Caco-2 (cell line): Measurements from ENCODE around the gene FBXW7. TPM values are rescaled to one million over a fixed set of nuclear protein-coding genes. Genes with fewer than 3 reads are reported as not detected.

Experiments
- BruUV-seq: library from RNA; stranded (reverse); fragments of 400-500 nt; replicated peaks from 2 replicates; lab custom pipeline; 2021; lab: Mats Ljungman, UMichigan
- CTCF ChIA-PET: fragments of 300-600 bp; sonication (Branson Sonifier 250); formaldehyde crosslinking; loops from one replicate; lab custom pipeline; 2022; ENCODE audit warnings: antibody characterized with exemption; lab: Charles Lee
- POLR2A ChIA-PET: fragments of 300-600 bp; sonication (Branson Sonifier 250); formaldehyde crosslinking; loops from one replicate; lab custom pipeline; 2022; ENCODE audit warnings: antibody characterized with exemption; lab: Charles Lee
- DNase-seq, 2 experiments: peaks; one replicate each; pipeline versions ENCODE4 v3.0.0 to v3.0.0-alpha.2; 2020 to 2022
- H3K27me3 ChIP-seq: replicated peaks from 2 replicates; pipeline ENCODE4 v1.6.0; 2011; ENCODE audit warnings: low read length; ENCODE audit not compliant: control insufficient read depth, insufficient read depth
- H3K36me3 ChIP-seq: 2 replicates; pipeline ENCODE4 v1.5.1; 2011; ENCODE audit warnings: low read length; ENCODE audit not compliant: control insufficient read depth, insufficient read depth
- H3K4me1 ChIP-seq: fragments of 250-450 bp; sonication (Bioruptor Pico); 2 replicates; pipeline ENCODE4 v1.5.1; 2020; ENCODE audit warnings: mild to moderate bottlenecking
- H3K4me3 ChIP-seq: 2 replicates; pipeline ENCODE4 v1.5.1; 2011; ENCODE audit warnings: low read depth, mild to moderate bottlenecking, control low read depth, low read length
- H3K9me3 ChIP-seq: fragments of 250-450 bp; sonication (Bioruptor Pico); 2 replicates; pipeline ENCODE4 v1.5.1; 2020; ENCODE audit warnings: mild to moderate bottlenecking, moderate library complexity
- H3K27ac Mint-ChIP-seq: one replicate; pipeline ENCODE4 v1.8.0; 2022; ENCODE audit warnings: mixed read lengths; ENCODE audit not compliant: unreplicated experiment
- H3K27me3 Mint-ChIP-seq: one replicate; pipeline ENCODE4 v1.8.0; 2022; ENCODE audit warnings: mixed read lengths; ENCODE audit not compliant: insufficient read depth, unreplicated experiment
- H3K36me3 Mint-ChIP-seq: one replicate; pipeline ENCODE4 v1.8.0; 2022; ENCODE audit warnings: mild to moderate bottlenecking, mixed read lengths; ENCODE audit not compliant: insufficient read depth, unreplicated experiment
- H3K4me1 Mint-ChIP-seq: one replicate; pipeline ENCODE4 v1.8.0; 2022; ENCODE audit warnings: low read depth, mixed read lengths; ENCODE audit not compliant: unreplicated experiment
- H3K4me3 Mint-ChIP-seq: one replicate; pipeline ENCODE4 v1.8.0; 2022; ENCODE audit warnings: mild to moderate bottlenecking, moderate library complexity, mixed read lengths; ENCODE audit not compliant: unreplicated experiment
- H3K9me3 Mint-ChIP-seq: one replicate; pipeline ENCODE4 v1.8.0; 2022; ENCODE audit warnings: mixed read lengths; ENCODE audit not compliant: unreplicated experiment
- intact Hi-C: fragments of 100-400 bp; cut with micrococcal nuclease; formaldehyde crosslinking; loops from one replicate; pipeline ENCODE4 v1.10.0; 2022; ENCODE audit not compliant: unreplicated experiment
- total RNA-seq: library from RNA; stranded (reverse); gene quantifications from 2 replicates; pipeline ENCODE4 v1.2.3, GENCODE V29; 2022
- TF ChIP-seq, protein P1 (sequence below), 2 experiments: fragments of 200-600 bp in 1 of 2; IDR thresholded peaks; 1 replicate in 1 of 2; 2 replicates in 1 of 2; pipeline versions ENCODE4 v1.5.1 to v1.8.0; 2011 to 2022; ENCODE audit warnings: antibody characterized with exemption in 1 of 2, control low read depth in 1 of 2, inconsistent platforms in 1 of 2, low read depth in 1 of 2, low read length in 1 of 2, mild to moderate bottlenecking in 1 of 2, moderate library complexity in 1 of 2; ENCODE audit not compliant: insufficient read depth in 1 of 2, severe bottlenecking in 1 of 2, unreplicated experiment in 1 of 2

Gene FBXW7
- total RNA-seq, 1 experiment from 2014 or later, result 34.1 TPM

DNA sequence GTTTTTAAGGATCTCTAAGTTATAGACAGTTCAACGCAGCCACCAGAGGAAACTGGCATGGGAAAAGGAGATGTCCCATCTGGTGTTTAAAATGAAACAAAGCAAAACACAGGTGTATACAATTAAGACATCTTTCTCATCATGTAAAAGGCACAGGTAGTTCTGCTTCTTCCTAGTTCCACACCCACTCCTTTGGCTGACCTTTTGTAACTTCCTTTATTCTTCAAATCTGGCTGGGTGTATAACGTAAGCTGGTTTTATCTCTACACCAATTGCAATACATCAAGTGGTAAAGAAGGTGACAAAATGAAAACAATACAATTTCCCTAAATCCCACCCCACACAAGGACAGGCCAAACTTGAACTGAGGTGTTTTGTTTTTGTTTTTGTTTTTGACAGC is 27.3 kb upstream of the FBXW7 start:
- ChIA-PET POLR2A (no interaction called here), CTCF (no interaction called here)
- Mint-ChIP-seq H3K27ac (no peak overlapping the region), H3K27me3 (no peaks in the 10 kb centered on the region), H3K4me3 (no peak overlapping the region), H3K36me3 (peaks cover 6% of the 10 kb centered on the region), H3K9me3 (no peaks in the 10 kb centered on the region), H3K4me1 (no peaks in the 10 kb centered on the region)
- DNase-seq, result no peak
- H3K4me1 ChIP-seq, result no peaks in the 10 kb centered on the region
- BruUV-seq, result no TSS peak
- no peaks in the 10 kb centered on the region for H3K27me3 ChIP-seq
- TF ChIP-seq, protein P1, sequence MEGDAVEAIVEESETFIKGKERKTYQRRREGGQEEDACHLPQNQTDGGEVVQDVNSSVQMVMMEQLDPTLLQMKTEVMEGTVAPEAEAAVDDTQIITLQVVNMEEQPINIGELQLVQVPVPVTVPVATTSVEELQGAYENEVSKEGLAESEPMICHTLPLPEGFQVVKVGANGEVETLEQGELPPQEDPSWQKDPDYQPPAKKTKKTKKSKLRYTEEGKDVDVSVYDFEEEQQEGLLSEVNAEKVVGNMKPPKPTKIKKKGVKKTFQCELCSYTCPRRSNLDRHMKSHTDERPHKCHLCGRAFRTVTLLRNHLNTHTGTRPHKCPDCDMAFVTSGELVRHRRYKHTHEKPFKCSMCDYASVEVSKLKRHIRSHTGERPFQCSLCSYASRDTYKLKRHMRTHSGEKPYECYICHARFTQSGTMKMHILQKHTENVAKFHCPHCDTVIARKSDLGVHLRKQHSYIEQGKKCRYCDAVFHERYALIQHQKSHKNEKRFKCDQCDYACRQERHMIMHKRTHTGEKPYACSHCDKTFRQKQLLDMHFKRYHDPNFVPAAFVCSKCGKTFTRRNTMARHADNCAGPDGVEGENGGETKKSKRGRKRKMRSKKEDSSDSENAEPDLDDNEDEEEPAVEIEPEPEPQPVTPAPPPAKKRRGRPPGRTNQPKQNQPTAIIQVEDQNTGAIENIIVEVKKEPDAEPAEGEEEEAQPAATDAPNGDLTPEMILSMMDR (IDR thresholded peaks at IDR 0.05; ENCODE audit: insufficient read depth in 1 of 2, low read depth in 1 of 2, low read length in 1 of 2, severe bottlenecking in 1 of 2, unreplicated experiment in 1 of 2), result no peak
- no peak overlapping the region for H3K4me3 ChIP-seq
- intact Hi-C loops, result no loop called here
- H3K36me3 ChIP-seq, result no peaks in the 10 kb centered on the region
- H3K9me3 ChIP-seq, result no peaks in the 10 kb centered on the region

DNA sequence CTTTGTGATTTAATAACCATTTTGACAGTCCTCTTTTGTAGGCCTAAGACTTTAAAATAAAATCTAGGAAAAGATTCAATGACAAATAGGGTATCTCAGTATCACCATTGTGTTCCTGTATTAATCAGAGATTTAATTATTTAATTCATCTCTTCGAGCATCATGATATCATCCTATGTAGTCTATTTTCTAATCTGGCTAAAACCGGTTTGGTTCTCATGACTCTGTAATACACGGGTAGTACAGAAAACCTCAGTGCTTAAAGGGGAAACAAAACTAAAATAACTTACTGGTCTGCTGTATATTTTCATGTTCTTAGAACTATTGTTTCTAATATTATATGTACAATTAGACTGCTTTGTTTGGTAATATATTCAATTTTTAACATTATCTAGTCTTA is 23.7 kb upstream of the FBXW7 start:
- TF ChIP-seq, protein P1 (IDR thresholded peaks at IDR 0.05; ENCODE audit: insufficient read depth in 1 of 2, low read depth in 1 of 2, low read length in 1 of 2, severe bottlenecking in 1 of 2, unreplicated experiment in 1 of 2), result no peak
- Mint-ChIP-seq H3K27me3 (no peaks in the 10 kb centered on the region), H3K36me3 (peaks cover 6% of the 10 kb centered on the region), H3K4me1 (no peaks in the 10 kb centered on the region), H3K27ac (no peak overlapping the region), H3K9me3 (no peaks in the 10 kb centered on the region), H3K4me3 (no peak overlapping the region)
- CTCF ChIA-PET, result no interaction called here
- no peak for DNase-seq
- intact Hi-C loops, result no loop called here
- Histone ChIP-seq H3K9me3 (no peaks in the 10 kb centered on the region), H3K36me3 (no peaks in the 10 kb centered on the region), H3K27me3 (no peaks in the 10 kb centered on the region), H3K4me3 (no peak overlapping the region), H3K4me1 (no peaks in the 10 kb centered on the region)
- POLR2A ChIA-PET, result no interaction called here
- BruUV-seq, result no TSS peak

DNA sequence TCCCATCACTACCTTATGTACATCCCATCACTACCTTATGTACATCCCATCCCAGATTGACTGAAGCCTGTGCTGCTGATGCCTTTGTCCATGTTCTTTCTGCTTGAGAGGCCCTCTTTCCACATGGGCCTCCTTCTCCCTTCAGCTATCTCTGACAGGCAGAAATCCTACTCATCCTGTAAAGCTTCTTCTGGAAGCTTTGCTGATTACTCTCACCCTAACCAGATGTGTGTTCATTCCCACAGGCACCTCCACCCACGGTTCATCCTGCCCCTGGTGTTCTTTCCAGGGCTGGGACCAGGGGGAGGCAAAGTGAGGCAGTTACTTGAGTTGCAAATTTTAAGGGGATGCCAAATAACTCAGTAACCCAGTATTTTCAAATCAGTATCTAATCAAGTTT is 22.5 kb upstream of the FBXW7 start:
- H3K4me3 Mint-ChIP-seq, result no peak overlapping the region
- Histone ChIP-seq H3K4me3 (no peak overlapping the region), H3K27me3 (no peaks in the 10 kb centered on the region), H3K36me3 (no peaks in the 10 kb centered on the region), H3K4me1 (no peaks in the 10 kb centered on the region), H3K9me3 (no peaks in the 10 kb centered on the region)
- TF ChIP-seq, protein P1 (IDR thresholded peaks at IDR 0.05; ENCODE audit: insufficient read depth in 1 of 2, low read depth in 1 of 2, low read length in 1 of 2, severe bottlenecking in 1 of 2, unreplicated experiment in 1 of 2), result no peak
- no peak overlapping the region for H3K27ac Mint-ChIP-seq
- ChIA-PET CTCF (no interaction called here), POLR2A (no interaction called here)
- DNase-seq, result no peak
- H3K36me3 Mint-ChIP-seq, result peaks cover 6% of the 10 kb centered on the region
- no peaks in the 10 kb centered on the region for H3K9me3 Mint-ChIP-seq
- no TSS peak for BruUV-seq
- no peaks in the 10 kb centered on the region for H3K27me3 Mint-ChIP-seq
- intact Hi-C loops, result no loop called here
- H3K4me1 Mint-ChIP-seq, result no peaks in the 10 kb centered on the region
